ENCODE data around the gene CCDC50. TPM values are rescaled to one million over a fixed set of nuclear protein-coding genes. Genes with fewer than 3 reads are reported as not detected.

CCDC50 gene
- polyA plus RNA-seq, 1 donor (not counting 4 experiments of a cell fraction or from before 2014, with no cell fraction given), result 54.8 TPM

DNA sequence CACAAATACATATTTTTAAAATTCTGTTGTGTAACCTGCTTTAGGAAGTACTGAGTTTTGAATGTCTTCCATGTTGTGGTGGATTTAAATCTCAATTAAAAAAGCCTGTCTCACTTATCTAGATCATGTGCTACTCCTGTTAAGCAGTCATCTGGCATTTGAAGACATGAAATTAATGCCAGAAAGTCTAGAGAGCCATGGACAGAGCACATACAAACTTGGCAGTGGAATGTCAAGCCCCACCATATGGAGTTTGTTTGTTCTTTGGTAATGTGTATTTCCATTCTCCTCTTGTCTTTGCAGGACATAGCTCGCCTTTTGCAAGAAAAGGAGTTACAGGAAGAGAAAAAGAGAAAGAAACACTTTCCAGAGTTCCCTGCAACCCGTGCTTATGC lies 40.4 kb downstream of the CCDC50 start:
- H3K4me3 ChIP-seq (ENCODE audit: control insufficient read depth in 2 of 3, extremely low read depth in 1 of 3, insufficient read depth in 2 of 3, low read depth in 1 of 3, low read length in 3 of 3), result no peak overlapping the region
- H4K20me1 ChIP-seq (ENCODE audit: control insufficient read depth, extremely low read depth, insufficient read depth, low read length), result no peaks in the 10 kb centered on the region
- no peaks in the 10 kb centered on the region for H3K4me1 ChIP-seq (ENCODE audit: control insufficient read depth, extremely low read depth, insufficient read depth, low read length)
- FAIRE-seq, result no peak
- H2AFZ ChIP-seq (ENCODE audit: control insufficient read depth, low read length), result no peak overlapping the region
- no peak for DNase-seq (ENCODE audit: low read depth, low spot score)
- H3K9me1 ChIP-seq (ENCODE audit: control insufficient read depth, extremely low read depth, insufficient read depth, low read length), result no peaks in the 10 kb centered on the region
- dilution Hi-C loops (cut with MboI; ENCODE audit: extremely low pct_ligation_motif_present, low sequenced_read_pairs), result no loop called here
- no peak overlapping the region for H3K27ac ChIP-seq (ENCODE audit: control insufficient read depth, insufficient read depth, low read length)
- H3K9me3 ChIP-seq (ENCODE audit: control insufficient read depth, low read depth, low read length), result no peaks in the 10 kb centered on the region
- H3K9ac ChIP-seq (ENCODE audit: control insufficient read depth, extremely low read depth, insufficient read depth, low read length), result no peak overlapping the region
- H3K36me3 ChIP-seq (ENCODE audit: control insufficient read depth in 2 of 2, extremely low read depth in 1 of 2, insufficient read depth in 2 of 2, low read length in 2 of 2), result peaks cover 5 to 17% of the 10 kb centered on the region in 2 experiments
- TF ChIP-seq, protein P1, sequence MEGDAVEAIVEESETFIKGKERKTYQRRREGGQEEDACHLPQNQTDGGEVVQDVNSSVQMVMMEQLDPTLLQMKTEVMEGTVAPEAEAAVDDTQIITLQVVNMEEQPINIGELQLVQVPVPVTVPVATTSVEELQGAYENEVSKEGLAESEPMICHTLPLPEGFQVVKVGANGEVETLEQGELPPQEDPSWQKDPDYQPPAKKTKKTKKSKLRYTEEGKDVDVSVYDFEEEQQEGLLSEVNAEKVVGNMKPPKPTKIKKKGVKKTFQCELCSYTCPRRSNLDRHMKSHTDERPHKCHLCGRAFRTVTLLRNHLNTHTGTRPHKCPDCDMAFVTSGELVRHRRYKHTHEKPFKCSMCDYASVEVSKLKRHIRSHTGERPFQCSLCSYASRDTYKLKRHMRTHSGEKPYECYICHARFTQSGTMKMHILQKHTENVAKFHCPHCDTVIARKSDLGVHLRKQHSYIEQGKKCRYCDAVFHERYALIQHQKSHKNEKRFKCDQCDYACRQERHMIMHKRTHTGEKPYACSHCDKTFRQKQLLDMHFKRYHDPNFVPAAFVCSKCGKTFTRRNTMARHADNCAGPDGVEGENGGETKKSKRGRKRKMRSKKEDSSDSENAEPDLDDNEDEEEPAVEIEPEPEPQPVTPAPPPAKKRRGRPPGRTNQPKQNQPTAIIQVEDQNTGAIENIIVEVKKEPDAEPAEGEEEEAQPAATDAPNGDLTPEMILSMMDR (optimal IDR thresholded peaks at IDR 0.05 in 1 of 3, IDR thresholded peaks at IDR 0.05 in 1 of 3, conservative IDR thresholded peaks at IDR 0.05 in 1 of 3; ENCODE audit: extremely low read depth in 1 of 3, insufficient read depth in 2 of 3, low read length in 3 of 3), result no peak
- TF ChIP-seq EZH2 (IDR thresholded peaks at IDR 0.05; ENCODE audit: low read length), result no peak
- no peaks in the 10 kb centered on the region for H3K27me3 ChIP-seq (ENCODE audit: control insufficient read depth, extremely low read depth, insufficient read depth, low read length)
- peaks cover 1% of the 10 kb centered on the region for H3K79me2 ChIP-seq (ENCODE audit: control insufficient read depth, insufficient read depth, low read length)
- H3K4me2 ChIP-seq (ENCODE audit: control insufficient read depth, extremely low read depth, insufficient read depth, low read depth, low read length), result no peak overlapping the region

DNA sequence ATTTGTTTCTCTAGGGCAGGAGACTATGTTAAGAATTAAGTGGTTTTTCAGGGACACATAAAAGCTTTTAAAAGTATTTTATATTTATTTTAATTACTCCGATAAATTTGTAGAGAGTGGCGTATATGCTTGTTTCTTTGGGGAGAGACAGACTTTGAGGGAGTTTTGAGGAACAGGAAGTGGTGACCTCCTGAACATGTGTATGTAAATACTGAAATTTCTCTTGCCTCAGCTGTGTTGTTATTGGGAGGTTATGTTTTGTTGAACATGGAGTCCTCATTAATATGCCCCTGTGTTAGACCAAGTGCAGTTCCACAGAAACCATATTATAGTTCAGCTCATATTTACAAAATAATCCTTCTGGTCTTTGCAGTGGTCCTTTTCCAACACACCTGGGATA lies 42.9 kb downstream of the CCDC50 start:
- no peaks in the 10 kb centered on the region for H3K27me3 ChIP-seq (ENCODE audit: control insufficient read depth, extremely low read depth, insufficient read depth, low read length)
- no peak for FAIRE-seq
- no peaks in the 10 kb centered on the region for H3K9me3 ChIP-seq (ENCODE audit: control insufficient read depth, low read depth, low read length)
- peaks cover 7 to 12% of the 10 kb centered on the region in 2 experiments for H3K36me3 ChIP-seq (ENCODE audit: control insufficient read depth in 2 of 2, extremely low read depth in 1 of 2, insufficient read depth in 2 of 2, low read length in 2 of 2)
- no peak overlapping the region for H3K9ac ChIP-seq (ENCODE audit: control insufficient read depth, extremely low read depth, insufficient read depth, low read length)
- H3K79me2 ChIP-seq (ENCODE audit: control insufficient read depth, insufficient read depth, low read length), result no peaks in the 10 kb centered on the region
- H3K4me1 ChIP-seq (ENCODE audit: control insufficient read depth, extremely low read depth, insufficient read depth, low read length), result peaks cover 12% of the 10 kb centered on the region
- no peaks in the 10 kb centered on the region for H3K9me1 ChIP-seq (ENCODE audit: control insufficient read depth, extremely low read depth, insufficient read depth, low read length)
- H3K27ac ChIP-seq (ENCODE audit: control insufficient read depth, insufficient read depth, low read length), result no peak overlapping the region
- dilution Hi-C loops (cut with MboI; ENCODE audit: extremely low pct_ligation_motif_present, low sequenced_read_pairs), result no loop called here
- no peak overlapping the region for H2AFZ ChIP-seq (ENCODE audit: control insufficient read depth, low read length)
- DNase-seq (ENCODE audit: low read depth, low spot score), result no peak
- no peak overlapping the region for H3K4me3 ChIP-seq (ENCODE audit: control insufficient read depth in 2 of 3, extremely low read depth in 1 of 3, insufficient read depth in 2 of 3, low read depth in 1 of 3, low read length in 3 of 3)
- H3K4me2 ChIP-seq (ENCODE audit: control insufficient read depth, extremely low read depth, insufficient read depth, low read depth, low read length), result no peak overlapping the region
- no peak for TF ChIP-seq EZH2 (IDR thresholded peaks at IDR 0.05; ENCODE audit: low read length)
- H4K20me1 ChIP-seq (ENCODE audit: control insufficient read depth, extremely low read depth, insufficient read depth, low read length), result no peaks in the 10 kb centered on the region

DNA sequence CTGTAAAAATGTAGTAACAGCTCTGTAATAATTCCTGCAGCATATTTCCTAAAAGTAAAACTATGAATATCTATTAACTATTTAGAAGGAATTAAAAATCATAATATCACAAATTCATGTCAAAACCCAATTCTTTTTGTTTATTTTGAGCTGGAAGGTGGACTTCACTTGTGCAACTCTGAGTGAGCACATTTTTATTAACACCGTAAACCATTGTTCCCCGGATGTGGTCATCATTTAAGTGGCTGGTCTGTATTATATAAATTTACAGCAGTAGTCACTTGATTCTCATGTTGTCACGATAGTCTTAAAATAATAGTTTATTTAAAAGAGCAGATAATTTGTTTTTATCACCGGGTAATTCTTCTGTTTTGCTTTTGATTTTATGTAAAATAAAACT lies 44.1 kb downstream of the CCDC50 start:
- DNase-seq (ENCODE audit: low read depth, low spot score) (no peak), FAIRE-seq (no peak)
- Histone ChIP-seq H4K20me1 (ENCODE audit: control insufficient read depth, extremely low read depth, insufficient read depth, low read length) (no peaks in the 10 kb centered on the region), H3K4me3 (ENCODE audit: control insufficient read depth in 2 of 3, extremely low read depth in 1 of 3, insufficient read depth in 2 of 3, low read depth in 1 of 3, low read length in 3 of 3) (no peak overlapping the region), H3K9me1 (ENCODE audit: control insufficient read depth, extremely low read depth, insufficient read depth, low read length) (no peaks in the 10 kb centered on the region), H3K36me3 (ENCODE audit: control insufficient read depth in 2 of 2, extremely low read depth in 1 of 2, insufficient read depth in 2 of 2, low read length in 2 of 2) (peaks cover 7 to 10% of the 10 kb centered on the region in 2 experiments), H3K9ac (ENCODE audit: control insufficient read depth, extremely low read depth, insufficient read depth, low read length) (no peak overlapping the region), H3K9me3 (ENCODE audit: control insufficient read depth, low read depth, low read length) (no peaks in the 10 kb centered on the region), H3K4me2 (ENCODE audit: control insufficient read depth, extremely low read depth, insufficient read depth, low read depth, low read length) (no peak overlapping the region), H3K27me3 (ENCODE audit: control insufficient read depth, extremely low read depth, insufficient read depth, low read length) (no peaks in the 10 kb centered on the region), H2AFZ (ENCODE audit: control insufficient read depth, low read length) (no peak overlapping the region), H3K27ac (ENCODE audit: control insufficient read depth, insufficient read depth, low read length) (no peak overlapping the region), H3K4me1 (ENCODE audit: control insufficient read depth, extremely low read depth, insufficient read depth, low read length) (peaks cover 12% of the 10 kb centered on the region), H3K79me2 (ENCODE audit: control insufficient read depth, insufficient read depth, low read length) (no peaks in the 10 kb centered on the region)
- dilution Hi-C loops (cut with MboI; ENCODE audit: extremely low pct_ligation_motif_present, low sequenced_read_pairs), result no loop called here
- TF ChIP-seq, protein P1 (optimal IDR thresholded peaks at IDR 0.05 in 1 of 3, IDR thresholded peaks at IDR 0.05 in 1 of 3, conservative IDR thresholded peaks at IDR 0.05 in 1 of 3; ENCODE audit: extremely low read depth in 1 of 3, insufficient read depth in 2 of 3, low read length in 3 of 3), result no peak
- TF ChIP-seq EZH2 (IDR thresholded peaks at IDR 0.05; ENCODE audit: low read length), result no peak
